ENCODE data around the gene SUPT4H1. TPM values are rescaled to one million over a fixed set of nuclear protein-coding genes. Genes with fewer than 3 reads are reported as not detected.

Gene SUPT4H1
- 27.1 and 42.4 TPM in 2 replicates for total RNA-seq

GRCh38 chr17:58351831-58352595 lies at the start of gene SUPT4H1:
Gene SUPT4H1 (minus strand): TSS chr17:58352201. CDS start chr17:58352135, 66 bp downstream.

GRCh38 chr17:58328195-58329034 lies 23.6 kb downstream of the SUPT4H1 start, which contains the start of gene TSPOAP1:
Gene TSPOAP1 (minus strand): TSS chr17:58328795. CDS start chr17:58327920, 875 bp downstream.

Other genes starting within 250 kb of the SUPT4H1 start
- not detected in 2 replicates for gene OR4D1, start 203.8 kb downstream of the SUPT4H1 start, total RNA-seq
- not detected in 2 replicates for gene OR4D2, start 185.2 kb downstream of the SUPT4H1 start, total RNA-seq
- gene EPX, start 159.5 kb downstream of the SUPT4H1 start, total RNA-seq: not detected in 2 replicates
- 11.7 and 11.9 TPM in 2 replicates for gene MKS1, start 132.9 kb downstream of the SUPT4H1 start, total RNA-seq
- gene LPO, start 113.6 kb downstream of the SUPT4H1 start, total RNA-seq: not detected in 2 replicates
- gene MPO, start 71.3 kb downstream of the SUPT4H1 start, total RNA-seq: not detected in 2 replicates
- 0.47 TPM in 1 of 2 replicates, not detected in the other for gene TSPOAP1, start 23.4 kb downstream of the SUPT4H1 start, total RNA-seq
- 10.1 and 11.5 TPM in 2 replicates for gene RNF43, start 65.3 kb upstream of the SUPT4H1 start, total RNA-seq
- not detected in 2 replicates for gene HSF5, start 136.2 kb upstream of the SUPT4H1 start, total RNA-seq
- 44.8 and 47.6 TPM in 2 replicates for gene MTMR4, start 162.4 kb upstream of the SUPT4H1 start, total RNA-seq

All from hair follicular keratinocyte (primary cell).